ENCODE results near the gene RILPL1.
"Not testable (repeated sequence)": the region's sequence is repeated elsewhere in the genome, so short reads cannot be mapped to it uniquely, and the experiment has no call there.

The RILPL1 gene, protein sequence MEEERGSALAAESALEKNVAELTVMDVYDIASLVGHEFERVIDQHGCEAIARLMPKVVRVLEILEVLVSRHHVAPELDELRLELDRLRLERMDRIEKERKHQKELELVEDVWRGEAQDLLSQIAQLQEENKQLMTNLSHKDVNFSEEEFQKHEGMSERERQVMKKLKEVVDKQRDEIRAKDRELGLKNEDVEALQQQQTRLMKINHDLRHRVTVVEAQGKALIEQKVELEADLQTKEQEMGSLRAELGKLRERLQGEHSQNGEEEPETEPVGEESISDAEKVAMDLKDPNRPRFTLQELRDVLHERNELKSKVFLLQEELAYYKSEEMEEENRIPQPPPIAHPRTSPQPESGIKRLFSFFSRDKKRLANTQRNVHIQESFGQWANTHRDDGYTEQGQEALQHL

DNA sequence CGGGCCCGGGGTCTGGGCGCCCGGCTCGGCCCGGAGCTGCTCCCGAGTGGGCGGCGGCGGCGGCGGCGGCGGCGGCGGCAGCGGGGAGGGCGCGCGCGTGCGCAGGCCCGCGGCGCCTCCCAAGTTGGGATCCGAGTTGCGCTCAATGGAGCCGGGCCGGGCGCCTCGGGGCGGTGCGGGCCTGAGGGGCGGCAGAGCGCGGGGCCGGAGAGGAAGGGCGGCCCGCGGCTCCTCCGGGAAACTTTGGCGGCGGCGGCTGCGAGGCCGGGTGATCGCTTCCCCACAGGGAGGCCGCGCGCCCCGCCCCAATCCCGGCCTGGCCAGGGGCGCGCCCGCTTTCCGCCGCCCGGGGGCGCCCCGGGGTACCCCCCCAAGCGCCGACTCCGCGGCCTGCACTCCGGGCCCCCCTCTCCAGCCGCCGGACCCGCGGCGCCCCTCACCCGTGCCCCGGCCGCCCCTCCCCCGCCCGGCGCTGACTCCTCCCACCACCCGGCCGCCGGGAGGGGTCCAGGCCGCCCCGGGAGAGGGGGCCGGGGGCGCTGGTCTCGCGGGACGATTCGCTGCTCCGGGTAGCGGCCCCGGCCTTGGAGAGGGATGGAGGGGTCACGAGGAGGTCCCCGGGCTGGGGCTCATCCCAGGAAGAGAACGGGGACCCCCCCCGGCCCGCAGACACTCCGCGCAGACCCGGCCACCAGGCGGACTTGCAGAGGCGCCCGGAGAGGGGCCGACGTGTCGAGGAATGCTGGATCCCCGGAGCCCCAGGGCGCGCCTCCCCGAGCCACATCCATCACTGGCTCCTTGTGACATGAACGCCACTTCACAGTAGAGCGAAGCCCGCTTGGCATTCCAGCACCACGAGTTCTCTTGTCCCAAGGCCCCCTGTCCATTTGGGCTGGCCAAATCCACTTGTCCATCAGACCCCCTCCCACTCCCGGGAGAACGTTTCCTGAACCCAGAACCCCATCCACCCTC lies at the start of gene RILPL1:
Gene RILPL1, minus strand, starts transcription at position 48 of the 972 bp plus-strand sequence. CDS start 237 bp downstream, outside the sequence.
- peak; percentile 65 for ATAC-seq
- peak; percentile 67 for DNase-seq

DNA sequence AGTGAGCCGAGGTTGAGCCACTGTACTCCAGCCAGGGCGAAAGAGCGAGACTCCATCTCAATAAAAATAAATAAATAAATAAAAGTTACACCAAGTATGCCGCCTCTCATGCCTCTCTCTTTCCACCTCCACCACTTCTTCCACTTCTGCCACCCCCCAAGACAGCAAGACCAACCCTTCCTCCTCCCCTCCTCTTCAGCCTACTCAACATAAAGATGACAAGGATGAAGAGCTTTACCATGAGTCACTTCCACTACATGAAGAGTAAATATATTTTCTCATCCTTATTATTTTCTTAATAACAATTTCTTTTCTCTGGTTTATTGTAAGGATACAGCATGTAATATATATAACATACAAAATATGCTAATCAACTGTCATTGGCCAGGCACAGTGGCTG lies 47.3 kb upstream of the RILPL1 start:
- no peak for ATAC-seq

DNA sequence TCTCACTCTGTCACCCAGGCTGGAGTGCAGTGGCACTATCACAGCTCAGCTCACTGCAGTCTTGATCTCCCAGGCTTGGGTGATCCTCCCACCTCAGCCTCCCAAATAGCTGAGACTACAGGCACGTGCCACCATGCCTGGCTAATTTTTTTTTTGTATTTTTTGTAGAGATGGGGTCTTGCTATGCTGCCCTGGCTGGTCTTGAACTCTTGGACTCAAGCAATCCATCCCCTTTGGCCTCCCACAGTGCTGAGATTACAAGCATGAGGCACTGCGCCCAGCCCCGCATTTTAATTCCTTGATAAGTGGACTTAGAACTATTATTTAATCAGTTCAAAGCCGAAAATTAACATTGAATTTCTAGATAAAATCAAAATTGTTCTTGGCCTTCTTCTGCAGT lies 45.3 kb upstream of the RILPL1 start:
- not testable (repeated sequence) for ATAC-seq

More for the DNA sequence above, 47.3 kb upstream of the RILPL1 start:
- no peak for DNase-seq

DNA sequence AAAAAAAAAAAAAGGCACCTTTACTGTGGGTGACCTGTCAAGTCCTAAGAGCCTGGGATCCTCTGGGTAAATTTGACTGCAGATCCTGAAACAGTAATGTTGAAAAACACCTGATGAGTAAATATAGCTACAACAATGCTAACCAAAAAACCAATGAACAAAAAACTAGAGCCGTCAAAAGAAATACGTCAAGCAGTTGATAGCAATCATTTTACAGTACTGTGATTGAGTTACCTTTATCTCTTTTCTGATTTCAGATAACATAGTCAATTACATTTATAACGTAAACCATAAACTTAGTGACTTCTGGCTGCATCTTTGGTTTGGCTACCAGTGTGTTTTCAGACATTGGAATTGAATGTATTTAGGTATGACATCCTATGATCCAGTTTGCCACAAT lies 44.7 kb upstream of the RILPL1 start:
- DNase-seq (no peak), ATAC-seq (no peak)

More for the DNA sequence above, 45.3 kb upstream of the RILPL1 start:
- DNase-seq: not testable (repeated sequence)

DNA sequence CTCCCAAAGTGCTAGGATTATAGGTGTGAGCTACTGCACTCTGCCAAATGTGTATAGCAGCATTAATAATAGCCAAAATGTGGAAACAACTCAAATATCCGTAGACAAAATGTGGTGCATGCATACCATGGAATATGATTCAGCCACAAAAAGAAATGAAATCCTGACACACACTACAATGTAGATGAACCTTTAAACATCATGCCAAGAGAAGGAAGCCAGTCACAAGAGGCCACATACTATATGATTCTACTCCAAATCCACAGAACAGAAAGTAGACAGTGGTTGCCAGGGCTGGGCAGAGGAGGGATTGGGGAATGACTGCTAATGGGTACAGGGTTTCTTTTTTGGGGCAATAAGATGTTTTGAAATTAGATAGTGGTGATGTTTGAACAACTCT lies 43.1 kb upstream of the RILPL1 start:
- ATAC-seq (no peak), DNase-seq (no peak)

DNA sequence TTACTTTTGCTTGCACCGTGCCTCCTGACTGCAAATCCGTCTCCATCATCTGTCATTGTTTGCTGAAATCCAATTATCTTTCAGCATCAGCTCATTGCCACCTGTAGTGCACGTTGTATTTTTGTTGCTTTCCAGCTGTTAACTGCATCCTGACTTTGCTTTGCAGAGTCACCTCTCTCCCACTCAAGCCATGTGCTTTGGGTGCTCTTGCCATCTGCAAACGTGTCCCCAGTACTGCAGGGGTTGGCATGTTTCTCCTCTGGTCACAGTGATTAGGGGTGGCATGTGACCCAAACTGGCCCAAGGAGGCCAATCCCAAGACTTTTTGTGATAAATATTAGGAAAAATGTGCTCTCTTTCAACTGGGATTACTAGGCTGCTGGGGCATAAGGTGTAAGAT lies 40.4 kb upstream of the RILPL1 start:
- ATAC-seq: no peak
- DNase-seq: no peak

DNA sequence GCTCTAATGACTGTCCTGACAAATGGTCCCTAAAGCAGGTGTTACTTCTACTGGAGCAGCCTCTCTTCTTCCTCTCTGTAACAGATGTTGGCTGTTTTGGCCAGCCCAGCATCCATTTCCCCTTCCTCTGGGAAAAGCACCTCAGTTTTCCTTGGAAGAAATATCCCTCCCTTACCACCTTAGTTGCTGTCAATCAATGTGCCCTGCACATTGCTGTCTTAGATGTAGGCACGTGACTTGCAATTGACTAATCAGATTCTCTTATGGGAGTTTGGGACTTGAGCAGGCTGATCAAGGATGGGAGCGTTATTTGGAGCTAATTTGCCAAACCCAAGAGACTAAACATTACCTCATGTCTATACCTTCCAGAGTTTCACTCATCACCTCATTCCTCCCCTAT lies 38.9 kb upstream of the RILPL1 start:
- ATAC-seq (no peak), DNase-seq (no peak)

DNA sequence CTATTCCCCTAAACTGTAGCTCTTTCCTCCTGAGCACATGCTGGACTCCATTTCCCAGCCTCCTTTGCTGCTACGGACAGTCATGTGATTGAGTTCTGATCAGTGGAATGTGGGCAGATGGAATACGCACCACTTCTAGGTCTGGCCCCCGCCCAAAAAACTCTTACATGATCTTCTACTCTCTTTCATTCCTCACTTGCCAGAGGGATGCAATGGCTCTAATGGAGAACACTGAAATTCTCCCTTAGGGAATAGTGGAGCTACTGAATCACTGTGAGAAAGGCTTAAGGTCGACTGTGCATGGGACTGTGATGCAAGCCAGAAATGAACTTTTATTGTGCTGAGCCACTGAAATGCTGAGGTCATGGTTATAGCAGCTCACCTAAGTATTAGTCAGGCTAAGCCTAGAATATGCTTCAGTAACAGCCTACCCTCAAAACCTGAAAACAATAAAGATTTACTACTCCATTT lies 37.9 kb upstream of the RILPL1 start:
- ATAC-seq (no peak), DNase-seq (no peak)

DNA sequence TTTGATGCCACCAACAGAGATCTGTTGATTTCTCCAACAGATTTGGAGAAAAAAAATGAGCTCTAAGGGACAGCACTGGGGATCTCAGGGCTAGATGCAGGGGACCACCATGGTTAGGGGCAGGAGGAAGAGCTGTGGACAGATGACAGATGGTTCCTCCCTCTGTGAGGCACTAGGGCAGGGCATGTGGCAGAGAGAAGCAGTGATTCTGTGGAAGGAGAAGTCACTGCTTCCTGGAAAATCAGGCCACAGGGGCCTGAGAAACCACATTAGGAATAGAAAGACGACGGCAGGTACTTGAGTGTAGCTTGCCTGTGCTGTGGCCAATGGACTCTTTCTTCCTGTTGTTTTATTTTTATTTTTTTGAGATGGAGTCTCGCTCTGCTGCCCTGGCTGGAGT lies 25.9 kb upstream of the RILPL1 start:
- DNase-seq: no peak

DNA sequence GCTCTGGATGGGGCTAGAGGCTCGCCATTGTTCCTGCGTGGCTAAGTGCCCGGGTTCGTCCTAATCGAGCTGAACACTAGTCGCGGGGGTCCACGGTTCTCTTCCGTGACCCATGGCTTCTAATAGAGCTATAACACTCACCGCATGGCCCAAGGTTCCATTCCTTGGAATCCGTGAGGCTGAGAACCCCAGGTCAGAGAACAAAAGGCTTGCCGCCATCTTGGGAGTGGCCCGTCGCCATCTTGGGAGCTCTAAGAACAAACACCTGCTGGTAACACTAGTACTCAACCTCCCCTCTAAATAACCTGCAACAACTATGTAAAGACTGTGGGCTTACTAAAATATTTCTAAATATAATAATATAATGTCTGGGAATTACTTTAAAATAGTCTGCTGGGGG lies 25.0 kb upstream of the RILPL1 start:
- not testable (repeated sequence) for DNase-seq, ATAC-seq

More for the DNA sequence above, 25.9 kb upstream of the RILPL1 start:
- no peak for ATAC-seq

DNA sequence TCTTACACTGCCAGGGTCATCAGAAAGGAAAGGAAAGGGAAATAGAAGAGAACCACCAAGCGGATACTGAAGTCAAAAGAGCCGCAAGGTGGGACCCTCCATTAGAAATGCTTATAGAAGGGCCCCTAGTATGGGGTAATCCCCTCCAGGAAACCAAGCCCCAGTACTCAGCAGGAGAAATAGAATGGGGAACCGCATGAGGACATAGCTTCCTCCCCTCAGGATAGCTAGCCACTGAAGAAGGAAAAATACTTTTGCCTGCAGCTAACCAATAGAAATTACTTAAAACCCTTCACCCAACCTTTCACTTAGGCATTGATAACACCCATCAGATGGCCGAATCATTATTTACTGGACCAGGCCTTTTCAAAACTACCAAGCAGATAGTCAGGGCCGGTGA lies 21.3 kb upstream of the RILPL1 start:
- DNase-seq, ATAC-seq: not testable (repeated sequence)

DNA sequence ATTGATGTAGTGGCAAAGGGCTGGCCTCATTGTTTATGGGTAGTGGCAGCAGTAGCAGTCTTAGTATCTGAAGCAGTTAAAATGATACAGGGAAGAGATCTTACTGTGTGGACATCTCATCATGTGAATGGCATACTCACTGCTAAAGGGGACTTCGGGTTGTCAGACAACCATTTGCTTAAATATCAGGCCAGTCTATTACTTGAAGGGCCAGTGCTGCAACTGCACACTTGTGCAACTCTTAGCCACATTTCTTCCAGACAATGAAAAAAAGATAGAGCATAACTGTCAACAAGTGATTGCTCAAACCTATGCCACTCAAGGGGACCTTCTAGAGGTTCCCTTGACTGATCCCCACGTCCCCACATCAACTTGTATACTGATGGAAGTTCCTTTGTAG lies 20.6 kb upstream of the RILPL1 start:
- DNase-seq, ATAC-seq: not testable (repeated sequence)

DNA sequence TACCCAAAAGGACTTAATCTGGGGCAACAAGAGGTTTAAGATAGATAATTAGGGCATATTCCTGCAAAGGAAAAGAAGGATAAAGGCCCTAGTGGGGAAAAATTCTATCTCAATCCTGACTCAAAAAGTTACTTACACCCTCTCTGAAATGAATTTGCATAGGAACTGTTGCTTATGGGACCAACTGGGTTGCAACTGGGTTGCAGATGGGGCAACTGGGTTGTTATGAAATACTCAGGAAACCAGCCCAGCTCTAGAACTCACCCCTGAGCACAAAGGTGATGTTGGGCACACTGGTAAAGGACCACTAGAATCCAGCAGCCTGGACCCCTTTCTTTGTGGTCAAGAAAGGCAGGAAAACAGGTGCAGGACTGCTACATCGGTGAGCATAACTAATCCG lies 17.2 kb upstream of the RILPL1 start:
- no peak for ATAC-seq
- no peak for DNase-seq

DNA sequence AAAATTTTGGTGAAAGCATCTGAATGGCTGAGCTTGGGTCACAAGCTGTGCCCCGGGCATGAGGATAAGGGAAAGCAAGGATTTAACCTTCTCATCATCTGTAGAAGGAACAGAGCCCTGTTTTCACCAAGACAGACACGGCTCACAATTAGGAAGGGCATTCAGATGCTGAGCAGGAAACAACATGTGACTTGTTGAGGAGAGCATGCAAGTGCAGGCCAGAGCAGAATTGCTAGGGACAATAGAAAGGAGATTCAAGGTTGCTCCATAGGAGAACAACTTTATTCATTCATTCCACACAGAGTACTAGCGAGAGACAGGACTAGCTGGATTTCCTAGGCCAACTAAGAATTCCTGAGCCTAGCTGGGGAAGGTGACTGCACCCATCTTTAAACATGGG lies 14.6 kb upstream of the RILPL1 start:
- ATAC-seq (no peak), DNase-seq (no peak)

DNA sequence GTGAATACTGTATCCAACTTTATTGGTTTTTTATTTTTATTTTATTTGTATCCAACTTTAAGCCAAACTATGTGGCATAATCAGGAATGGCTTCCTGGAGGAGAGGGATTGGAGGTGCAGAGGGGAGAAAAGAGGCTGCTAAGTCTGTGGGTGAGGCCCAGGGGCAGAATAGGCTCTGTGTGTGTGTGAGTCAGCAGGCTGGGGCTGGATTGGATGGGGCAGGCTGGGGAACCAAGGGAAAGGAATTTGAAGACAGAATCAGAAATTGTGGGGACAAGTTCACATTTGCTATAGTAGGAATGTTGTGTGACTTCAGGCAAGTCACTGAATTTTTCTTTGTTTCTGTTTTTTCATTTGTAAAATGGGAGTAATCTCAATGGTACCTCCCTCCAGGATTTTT lies 12.8 kb upstream of the RILPL1 start:
- no peak for ATAC-seq
- DNase-seq: no peak

DNA sequence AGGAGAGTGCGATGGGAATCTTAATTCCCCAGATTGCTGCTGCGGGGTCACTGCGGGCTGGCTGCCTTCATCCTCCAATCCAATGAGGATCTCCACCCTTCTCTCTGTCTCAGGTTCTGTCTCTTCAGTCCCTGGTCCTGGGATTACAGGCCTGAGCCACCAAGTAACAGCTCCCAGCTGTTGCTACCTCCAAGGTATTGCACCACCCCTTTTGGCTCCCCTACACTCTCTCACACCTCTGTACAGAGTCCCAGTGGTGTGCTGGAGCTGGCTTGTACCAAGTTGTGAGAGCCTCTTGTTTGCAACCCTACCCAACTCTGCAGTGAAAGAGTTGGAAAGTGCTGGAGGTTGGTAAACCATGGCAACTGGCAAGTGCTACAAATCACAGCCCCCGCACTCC lies 10.0 kb upstream of the RILPL1 start:
- no peak for DNase-seq

DNA sequence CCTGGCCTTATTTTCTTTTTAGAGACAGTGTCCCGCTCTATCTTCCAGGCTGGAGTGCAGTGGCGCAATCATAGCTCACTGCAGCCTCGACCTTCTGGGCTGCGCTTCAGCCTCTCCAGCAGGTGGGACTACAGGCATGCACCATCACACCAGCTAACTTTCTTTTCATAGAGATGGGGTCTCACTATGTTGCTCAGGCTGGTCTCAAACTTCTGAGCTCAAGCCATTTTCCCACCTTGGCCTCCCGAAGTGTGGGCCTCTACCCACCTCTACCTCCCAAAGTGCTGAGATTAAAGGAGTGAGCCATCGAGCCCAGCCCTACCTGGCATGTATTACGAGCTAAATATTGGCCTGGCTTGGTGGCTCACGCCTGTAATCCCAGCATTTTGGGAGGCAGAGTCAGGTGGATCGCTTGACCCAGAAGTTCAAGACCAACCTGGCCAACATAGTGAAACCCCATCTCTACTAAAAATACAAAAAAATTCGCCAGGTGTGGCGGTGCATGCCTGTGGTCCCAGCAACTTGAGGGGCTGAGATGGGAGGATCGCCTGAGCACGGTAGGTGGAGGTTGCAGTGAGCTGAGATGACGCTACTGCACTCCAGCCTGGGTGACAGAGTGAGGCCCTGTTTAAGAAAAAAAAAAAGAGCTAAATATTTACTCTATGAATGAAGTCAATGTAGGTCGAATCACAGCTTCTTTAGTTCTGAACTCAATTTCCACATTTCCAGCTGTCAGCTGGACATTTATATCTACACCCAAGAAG lies 7.6 kb upstream of the RILPL1 start:
- no peak for DNase-seq
- ATAC-seq: no peak

More for the DNA sequence above, 10.0 kb upstream of the RILPL1 start:
- no peak for ATAC-seq

DNA sequence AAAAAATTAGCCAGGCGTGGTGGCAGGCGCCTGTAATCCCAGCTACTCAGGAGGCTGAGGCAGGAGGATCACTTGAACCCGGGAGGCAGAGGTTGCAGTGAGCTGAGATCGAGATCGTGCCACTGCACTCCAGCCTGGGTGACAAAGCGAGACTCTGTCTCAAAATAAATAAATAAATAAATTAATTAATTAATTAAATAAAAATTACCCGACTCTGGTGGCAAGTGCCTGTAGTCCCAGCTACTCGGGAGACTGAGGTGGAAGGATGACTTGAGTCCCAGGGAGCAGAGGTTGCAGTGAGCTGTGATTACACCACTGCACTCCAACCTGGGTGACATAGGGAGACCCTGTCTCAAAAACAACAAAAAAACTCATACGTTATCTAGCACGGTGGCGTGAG lies 2.4 kb upstream of the RILPL1 start:
- DNase-seq, ATAC-seq: not testable (repeated sequence)

DNA sequence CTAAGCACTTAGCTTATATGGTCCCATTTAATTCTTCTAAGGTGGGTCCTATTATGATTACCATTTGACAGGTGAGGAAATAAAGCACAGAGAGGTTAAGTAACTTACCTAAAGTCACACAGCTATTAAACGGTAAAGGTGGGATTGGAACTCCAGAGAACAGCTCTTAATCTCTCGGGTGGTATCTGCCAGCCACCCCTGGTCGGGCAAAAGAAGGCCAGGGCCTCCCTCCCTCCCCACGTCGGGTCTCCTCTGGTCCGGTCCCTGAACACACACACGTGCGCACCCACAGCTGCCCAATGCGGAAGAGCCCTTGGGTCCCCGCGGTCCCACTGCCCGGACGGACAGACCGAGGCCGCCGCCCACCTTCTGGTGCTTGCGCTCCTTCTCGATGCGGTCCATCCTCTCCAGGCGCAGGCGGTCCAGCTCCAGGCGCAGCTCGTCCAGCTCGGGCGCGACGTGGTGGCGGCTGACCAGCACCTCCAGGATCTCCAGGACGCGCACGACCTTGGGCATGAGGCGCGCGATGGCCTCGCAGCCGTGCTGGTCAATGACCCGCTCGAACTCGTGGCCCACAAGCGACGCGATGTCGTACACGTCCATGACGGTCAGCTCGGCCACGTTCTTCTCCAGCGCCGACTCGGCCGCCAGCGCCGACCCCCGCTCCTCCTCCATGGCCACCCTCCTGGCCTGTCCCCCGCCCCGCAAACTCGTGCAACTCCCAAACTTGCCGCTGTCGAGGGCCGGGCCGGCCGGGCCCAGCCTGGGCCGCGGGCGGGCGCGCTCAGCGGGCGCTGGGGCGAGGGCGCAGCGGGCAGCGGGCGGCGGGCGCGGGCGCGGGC lies 490 bp downstream of the RILPL1 start:
- DNase-seq (peak; percentile 16), ATAC-seq (peak; percentile 59)

DNA sequence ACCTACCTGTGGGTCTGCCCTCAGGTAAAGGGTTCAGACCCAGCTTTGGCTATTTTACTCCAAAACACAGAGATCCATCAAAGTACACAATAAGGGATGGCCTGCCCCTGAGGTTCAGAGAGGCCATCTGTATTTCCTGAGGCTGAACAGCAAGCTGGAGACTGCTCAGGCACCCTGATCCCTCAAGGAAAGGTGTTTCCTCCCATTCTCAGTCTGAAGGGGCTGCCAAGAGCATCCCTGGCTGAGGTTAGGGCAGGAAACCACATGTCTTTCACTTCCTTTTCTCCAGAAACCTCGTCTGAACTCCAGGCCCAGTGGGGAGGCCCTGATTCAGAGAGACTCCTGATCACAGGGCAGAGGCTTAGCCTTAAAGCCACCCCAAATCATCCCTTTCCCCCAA lies 1.5 kb downstream of the RILPL1 start:
- ATAC-seq (no peak), DNase-seq (peak; percentile 22)

DNA sequence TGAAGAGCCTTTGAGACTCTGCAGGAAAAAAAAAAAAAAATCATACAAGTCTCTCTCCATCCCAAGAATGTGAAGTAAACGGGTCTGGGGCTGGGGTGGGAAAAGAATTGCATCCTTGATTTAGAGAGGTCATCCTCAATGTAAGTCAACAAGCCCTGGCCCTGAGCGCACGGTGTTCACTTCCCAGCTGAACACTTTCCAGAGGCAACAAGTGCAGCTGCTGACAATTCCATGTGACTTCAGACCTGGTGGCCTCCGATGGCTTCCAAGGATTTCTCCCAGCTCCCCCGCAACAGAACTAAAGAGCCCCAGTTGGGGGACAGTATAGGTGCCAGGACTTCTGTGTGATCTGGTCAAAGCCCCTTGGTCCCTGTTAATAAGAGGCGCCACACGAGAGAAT lies 2.4 kb downstream of the RILPL1 start:
- ATAC-seq: no peak
- no peak for DNase-seq

Data from stimulated activated naive CD8-positive, alpha-beta T cell treated with anti-CD3 and anti-CD28 coated beads, Interleukin-15, Interleukin-2, amounts not matched to agents 100 U/mL and 50 U/mL, for 24 hours (primary cell).